Measurements from ENCODE around the gene ZNF155. TPM values are rescaled to one million over a fixed set of nuclear protein-coding genes. Genes with fewer than 3 reads are reported as not detected.
A peak's percentile ranks its signal among the peaks of the same experiment; 100 is the strongest.

The ZNF155 gene
- polyA plus RNA-seq (5.0 to 7.0 TPM (median 6.2 TPM) in 3 replicates), polyA minus RNA-seq (2.7 to 6.4 TPM (median 3.2 TPM) in 3 replicates)
- polyA plus RNA-seq (2011; ENCODE audit: low read depth), result 1.9 TPM
- 2.1 and 3.1 TPM in 2 replicates for polyA plus RNA-seq (2011; cell fraction: cytosol; rRNA removed)
- 10.5 and 12.3 TPM in 2 replicates for polyA plus RNA-seq (2011; cell fraction: nucleus; rRNA removed)
- polyA plus RNA-seq (2012; ENCODE audit: low replicate concordance), result 4.0 and 4.6 TPM in 2 replicates
- polyA minus RNA-seq (2011; cell fraction: cytosol; rRNA and poly(A)+ RNA removed), result 1.3 TPM
- polyA minus RNA-seq (2011; cell fraction: nucleus; rRNA and poly(A)+ RNA removed), result 4.1 and 7.5 TPM in 2 replicates

DNA sequence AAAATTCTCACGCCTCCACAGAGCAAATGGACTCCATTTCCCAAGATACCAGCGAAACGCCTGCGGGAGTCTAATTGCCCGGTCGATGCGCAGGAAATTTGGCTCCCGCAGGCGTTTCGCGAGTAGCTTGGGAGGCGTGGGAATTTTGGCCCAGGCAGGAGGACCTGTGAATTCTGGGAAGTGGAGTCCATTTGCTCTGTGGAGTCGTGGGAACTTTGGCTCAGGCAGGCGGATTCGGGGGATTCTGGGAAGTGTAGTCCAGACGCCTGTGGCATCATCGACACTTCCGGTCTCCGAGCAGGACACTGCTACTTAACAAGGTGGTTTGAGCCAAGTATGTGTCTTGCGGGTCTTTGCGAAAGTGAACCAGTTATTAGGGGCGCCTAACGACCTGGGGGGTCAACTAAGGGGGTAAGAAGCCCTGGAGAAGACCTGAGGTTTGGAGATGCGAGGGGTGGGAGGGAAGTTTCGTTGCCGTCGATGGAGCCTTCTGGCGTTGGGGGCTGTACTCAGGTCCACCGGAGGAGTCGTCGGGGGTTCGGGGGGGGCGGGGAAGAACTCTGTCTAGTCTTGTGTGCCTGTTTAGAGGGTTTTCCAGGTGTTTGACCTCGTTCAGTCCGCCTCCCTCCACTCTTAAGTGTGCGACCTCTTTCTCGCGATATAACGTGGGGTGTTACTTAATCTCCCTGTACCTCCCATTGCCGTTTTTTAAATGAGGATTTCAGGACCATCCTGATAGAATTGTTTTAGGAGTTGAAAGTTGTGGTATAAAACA lies at the start of gene ZNF155:
Gene ZNF155 (plus strand): TSS at position 277 of the 775 bp plus-strand sequence. CDS start 4,356 bp downstream, outside the sequence.
- dilution Hi-C loops (cut with MboI; ENCODE audit: extremely low pct_ligation_motif_present, low sequenced_read_pairs), result no loop called here
- Histone ChIP-seq H3K79me2 (ENCODE audit: control insufficient read depth, insufficient read depth, low read length) (peaks cover 18% of the 10 kb centered on the region), H3K4me2 (ENCODE audit: control insufficient read depth, extremely low read depth, insufficient read depth, low read depth, low read length) (peak within 1 kb of the TSS; percentile 86), H4K20me1 (ENCODE audit: control insufficient read depth, extremely low read depth, insufficient read depth, low read length) (no peaks in the 10 kb centered on the region), H3K9ac (ENCODE audit: control insufficient read depth, extremely low read depth, insufficient read depth, low read length) (peak within 1 kb of the TSS; percentile 78), H2AFZ (ENCODE audit: control insufficient read depth, low read length) (peak within 1 kb of the TSS; percentile 95), H3K9me1 (ENCODE audit: control insufficient read depth, extremely low read depth, insufficient read depth, low read length) (no peaks in the 10 kb centered on the region), H3K4me1 (ENCODE audit: control insufficient read depth, extremely low read depth, insufficient read depth, low read length) (no peaks in the 10 kb centered on the region), H3K36me3 (ENCODE audit: control insufficient read depth in 2 of 2, extremely low read depth in 1 of 2, insufficient read depth in 2 of 2, low read length in 2 of 2) (peaks cover 2 to 3% of the 10 kb centered on the region in 2 experiments), H3K4me3 (ENCODE audit: control insufficient read depth in 2 of 3, extremely low read depth in 1 of 3, insufficient read depth in 2 of 3, low read depth in 1 of 3, low read length in 3 of 3) (peak within 1 kb of the TSS; percentile 82 to 91 (median 89)), H3K9me3 (ENCODE audit: control insufficient read depth, low read depth, low read length) (no peaks in the 10 kb centered on the region), H3K27me3 (ENCODE audit: control insufficient read depth, extremely low read depth, insufficient read depth, low read length) (no peaks in the 10 kb centered on the region), H3K27ac (ENCODE audit: control insufficient read depth, insufficient read depth, low read length) (peak within 1 kb of the TSS; percentile 70)
- DNase-seq (ENCODE audit: low read depth, low spot score), result peak; percentile 82
- TF ChIP-seq, protein P1, sequence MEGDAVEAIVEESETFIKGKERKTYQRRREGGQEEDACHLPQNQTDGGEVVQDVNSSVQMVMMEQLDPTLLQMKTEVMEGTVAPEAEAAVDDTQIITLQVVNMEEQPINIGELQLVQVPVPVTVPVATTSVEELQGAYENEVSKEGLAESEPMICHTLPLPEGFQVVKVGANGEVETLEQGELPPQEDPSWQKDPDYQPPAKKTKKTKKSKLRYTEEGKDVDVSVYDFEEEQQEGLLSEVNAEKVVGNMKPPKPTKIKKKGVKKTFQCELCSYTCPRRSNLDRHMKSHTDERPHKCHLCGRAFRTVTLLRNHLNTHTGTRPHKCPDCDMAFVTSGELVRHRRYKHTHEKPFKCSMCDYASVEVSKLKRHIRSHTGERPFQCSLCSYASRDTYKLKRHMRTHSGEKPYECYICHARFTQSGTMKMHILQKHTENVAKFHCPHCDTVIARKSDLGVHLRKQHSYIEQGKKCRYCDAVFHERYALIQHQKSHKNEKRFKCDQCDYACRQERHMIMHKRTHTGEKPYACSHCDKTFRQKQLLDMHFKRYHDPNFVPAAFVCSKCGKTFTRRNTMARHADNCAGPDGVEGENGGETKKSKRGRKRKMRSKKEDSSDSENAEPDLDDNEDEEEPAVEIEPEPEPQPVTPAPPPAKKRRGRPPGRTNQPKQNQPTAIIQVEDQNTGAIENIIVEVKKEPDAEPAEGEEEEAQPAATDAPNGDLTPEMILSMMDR (optimal IDR thresholded peaks at IDR 0.05 in 1 of 3, IDR thresholded peaks at IDR 0.05 in 1 of 3, conservative IDR thresholded peaks at IDR 0.05 in 1 of 3; ENCODE audit: extremely low read depth in 1 of 3, insufficient read depth in 2 of 3, low read length in 3 of 3), result no peak
- no peak for TF ChIP-seq EZH2 (IDR thresholded peaks at IDR 0.05; ENCODE audit: low read length)
- FAIRE-seq, result peak; percentile 98

DNA sequence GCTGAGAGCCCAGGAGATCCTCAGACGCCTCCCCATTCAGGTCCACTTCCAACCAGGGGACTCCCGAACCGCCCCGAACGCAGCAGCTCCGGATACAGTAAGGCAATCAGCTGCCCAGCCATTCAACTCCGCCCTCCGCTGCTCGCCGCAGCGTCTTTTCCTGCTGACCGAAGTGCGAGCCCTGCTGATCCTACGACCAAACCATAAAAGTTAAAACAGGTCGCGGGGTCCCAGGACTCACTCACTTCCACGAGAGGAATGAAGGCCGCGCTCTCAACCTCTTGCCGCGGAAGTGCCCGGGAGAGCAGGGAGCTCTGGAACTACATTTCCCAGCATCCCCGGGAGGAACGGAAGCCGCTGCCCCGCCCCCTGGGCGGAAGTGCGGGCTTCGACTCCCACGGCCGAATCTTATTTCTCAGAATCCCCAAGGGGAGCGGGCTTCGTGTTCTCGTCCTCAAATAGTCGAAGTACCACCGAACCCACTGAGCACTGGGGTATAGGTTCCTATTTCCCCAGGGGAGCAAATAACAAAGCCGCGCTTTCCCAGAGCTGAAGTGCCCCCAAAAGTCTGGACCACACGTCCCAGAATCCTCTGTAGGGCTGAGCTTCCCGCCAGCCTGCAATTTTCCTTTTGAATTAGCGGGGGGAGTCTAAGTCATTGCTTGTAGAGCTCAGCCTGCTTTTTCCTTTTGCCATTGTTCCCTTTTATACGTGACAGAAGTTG lies 48.8 kb upstream of the ZNF155 start, which contains the start of gene ZNF45:
Gene ZNF45 (minus strand): TSS at position 298 of the 724 bp plus-strand sequence. CDS start 13,097 bp downstream, outside the sequence.
- FAIRE-seq, result peak; percentile 32

More for the DNA sequence above, 48.8 kb upstream of the ZNF155 start, which contains the start of gene ZNF45:
- Histone ChIP-seq H3K27ac (ENCODE audit: control insufficient read depth, insufficient read depth, low read length) (peak within 1 kb of the TSS; percentile 48), H3K4me3 (ENCODE audit: control insufficient read depth in 2 of 3, extremely low read depth in 1 of 3, insufficient read depth in 2 of 3, low read depth in 1 of 3, low read length in 3 of 3) (peak within 1 kb of the TSS; percentile 65 to 83 (median 80)), H3K9me3 (ENCODE audit: control insufficient read depth, low read depth, low read length) (no peaks in the 10 kb centered on the region), H2AFZ (ENCODE audit: control insufficient read depth, low read length) (peak within 1 kb of the TSS; percentile 95), H4K20me1 (ENCODE audit: control insufficient read depth, extremely low read depth, insufficient read depth, low read length) (no peaks in the 10 kb centered on the region), H3K4me1 (ENCODE audit: control insufficient read depth, extremely low read depth, insufficient read depth, low read length) (peaks cover 13% of the 10 kb centered on the region), H3K9ac (ENCODE audit: control insufficient read depth, extremely low read depth, insufficient read depth, low read length) (peak within 1 kb of the TSS; percentile 80), H3K36me3 (ENCODE audit: control insufficient read depth in 2 of 2, extremely low read depth in 1 of 2, insufficient read depth in 2 of 2, low read length in 2 of 2) (peaks cover 1 to 5% of the 10 kb centered on the region in 2 experiments), H3K4me2 (ENCODE audit: control insufficient read depth, extremely low read depth, insufficient read depth, low read depth, low read length) (peak within 1 kb of the TSS; percentile 85), H3K27me3 (ENCODE audit: control insufficient read depth, extremely low read depth, insufficient read depth, low read length) (no peaks in the 10 kb centered on the region), H3K79me2 (ENCODE audit: control insufficient read depth, insufficient read depth, low read length) (no peaks in the 10 kb centered on the region), H3K9me1 (ENCODE audit: control insufficient read depth, extremely low read depth, insufficient read depth, low read length) (no peaks in the 10 kb centered on the region)
- peak; percentile 15 for DNase-seq (ENCODE audit: low read depth, low spot score)
- TF ChIP-seq EZH2 (IDR thresholded peaks at IDR 0.05; ENCODE audit: low read length), result no peak
- TF ChIP-seq, protein P1 (optimal IDR thresholded peaks at IDR 0.05 in 1 of 3, IDR thresholded peaks at IDR 0.05 in 1 of 3, conservative IDR thresholded peaks at IDR 0.05 in 1 of 3; ENCODE audit: extremely low read depth in 1 of 3, insufficient read depth in 2 of 3, low read length in 3 of 3), result no peak
- dilution Hi-C loops (cut with MboI; ENCODE audit: extremely low pct_ligation_motif_present, low sequenced_read_pairs), result no loop called here

All from keratinocyte (primary cell).